HG02642 (cell line): Measurements from ENCODE around the gene TERB1.

Experiments
- ATAC-seq: cut with Tn5 transposase; IDR thresholded peaks from one replicate; pipeline ENCODE4 v1.9.1; 2021; ENCODE audit warnings: mild to moderate bottlenecking; ENCODE audit not compliant: unreplicated experiment, poor library complexity

The TERB1 gene

DNA sequence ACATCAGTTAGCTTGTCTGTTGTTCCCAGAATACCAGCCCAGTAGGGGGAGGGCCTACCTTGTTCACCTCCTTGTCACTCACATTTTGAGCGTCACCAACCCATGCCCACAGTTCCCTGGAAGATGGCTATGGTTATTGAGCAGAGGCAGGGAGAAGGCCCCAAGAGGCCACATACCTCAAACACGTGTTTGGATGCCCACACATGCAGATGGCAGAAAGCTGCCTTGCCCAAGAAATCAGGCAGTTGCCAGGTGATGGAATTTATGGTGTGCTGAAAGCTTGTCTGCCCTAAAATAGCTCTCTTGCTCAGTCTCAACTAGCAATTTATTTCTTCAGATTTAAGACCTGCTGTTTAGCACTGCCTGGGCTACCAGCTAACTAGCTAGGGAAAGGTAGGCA is 88.3 kb downstream of the TERB1 start:
- ATAC-seq: no peak

DNA sequence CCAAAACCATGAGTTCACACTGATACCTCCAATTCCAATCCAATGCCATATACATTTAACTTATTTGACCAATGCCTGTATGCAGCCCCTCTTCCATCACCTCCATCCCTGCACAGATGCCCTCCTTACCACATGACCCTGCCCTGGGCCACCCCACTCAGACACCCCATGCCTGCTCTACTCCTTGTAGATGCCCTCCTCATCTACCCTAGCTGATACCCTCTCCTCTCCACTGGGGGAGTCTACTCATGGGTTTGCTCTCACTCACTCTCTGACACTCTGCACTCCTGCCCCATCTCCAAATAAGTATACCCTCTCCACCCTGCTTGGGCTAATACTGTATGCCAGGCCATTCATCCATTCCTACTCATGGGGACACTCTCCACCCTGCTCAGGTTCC is 88.9 kb downstream of the TERB1 start:
- no peak for ATAC-seq

DNA sequence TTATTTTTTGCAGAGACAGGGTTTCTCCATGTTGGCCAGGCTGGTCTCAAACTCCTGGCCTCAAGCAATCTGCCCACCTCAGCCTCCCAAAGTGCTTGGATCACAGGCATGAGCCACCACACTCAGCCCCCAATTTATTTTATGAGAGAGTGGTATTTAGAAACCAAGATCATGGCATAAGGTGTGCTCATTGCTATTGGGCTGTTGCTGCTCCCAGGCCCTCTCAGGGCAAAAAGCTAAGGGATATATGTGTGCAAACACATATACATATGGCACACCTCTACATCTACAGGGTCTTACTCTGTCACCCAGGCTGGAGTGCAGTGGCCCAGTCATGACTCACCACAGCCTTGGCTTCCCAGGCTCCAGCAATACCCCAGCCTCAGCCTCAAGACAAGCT is 89.8 kb downstream of the TERB1 start:
- ATAC-seq: no peak

DNA sequence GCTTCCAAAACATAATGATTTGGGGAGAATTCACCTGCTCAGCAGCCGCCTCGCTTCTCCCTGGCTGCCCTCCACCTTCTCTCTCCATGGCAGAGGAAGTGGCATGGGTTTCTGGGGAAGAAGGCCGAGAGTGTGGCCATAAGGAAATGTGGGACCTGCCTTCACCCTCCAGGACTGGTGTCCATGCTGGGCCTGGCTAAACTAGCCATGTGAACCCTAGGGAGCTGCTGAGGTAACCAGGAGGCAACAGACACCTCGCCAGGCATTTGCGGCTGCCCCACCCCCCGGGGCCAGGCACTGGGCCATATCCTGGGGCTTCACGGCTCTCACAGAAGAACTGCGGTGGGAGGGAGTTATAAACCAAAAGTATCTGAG is 94.9 kb downstream of the TERB1 start:
- no peak for ATAC-seq

DNA sequence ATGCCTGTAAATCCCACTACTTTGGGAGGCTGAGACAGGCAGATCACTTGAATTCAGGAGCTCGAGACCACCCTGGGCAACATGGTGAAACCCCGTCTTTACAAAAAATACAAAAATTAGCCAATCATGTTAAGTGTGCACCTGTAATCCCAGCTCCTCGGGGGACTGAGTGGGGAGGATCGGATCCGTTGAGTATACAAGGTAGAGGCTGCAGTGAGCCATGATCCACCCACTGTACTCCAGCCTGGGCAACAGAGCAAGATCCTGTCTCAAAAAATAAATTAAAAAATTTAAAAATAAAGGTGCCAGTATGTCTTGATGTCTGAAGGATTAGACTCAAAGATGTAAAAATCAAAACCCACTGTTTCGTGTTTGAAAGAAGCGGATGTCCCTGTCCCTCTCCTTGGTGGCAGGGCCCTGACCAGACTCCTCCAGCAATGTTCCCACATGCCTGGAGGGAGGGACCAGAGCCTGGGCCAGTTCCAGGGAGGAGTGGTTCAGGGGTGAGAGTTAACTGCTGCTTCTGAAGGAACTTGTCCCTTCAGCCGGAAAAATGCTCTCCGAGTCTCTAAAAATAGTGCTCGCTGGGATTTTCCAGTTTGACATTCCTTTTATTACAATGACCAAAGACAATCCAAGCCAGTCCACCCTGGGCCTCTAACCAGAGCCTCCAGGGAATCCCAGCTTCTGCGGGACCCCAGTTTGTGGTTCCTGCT is 95.4 kb downstream of the TERB1 start:
- ATAC-seq: no peak
